ENCODE results near the gene MAPK1.
"Not testable (repeated sequence)": the region's sequence is repeated elsewhere in the genome, so short reads cannot be mapped to it uniquely, and the experiment has no call there.

MAPK1 gene

DNA sequence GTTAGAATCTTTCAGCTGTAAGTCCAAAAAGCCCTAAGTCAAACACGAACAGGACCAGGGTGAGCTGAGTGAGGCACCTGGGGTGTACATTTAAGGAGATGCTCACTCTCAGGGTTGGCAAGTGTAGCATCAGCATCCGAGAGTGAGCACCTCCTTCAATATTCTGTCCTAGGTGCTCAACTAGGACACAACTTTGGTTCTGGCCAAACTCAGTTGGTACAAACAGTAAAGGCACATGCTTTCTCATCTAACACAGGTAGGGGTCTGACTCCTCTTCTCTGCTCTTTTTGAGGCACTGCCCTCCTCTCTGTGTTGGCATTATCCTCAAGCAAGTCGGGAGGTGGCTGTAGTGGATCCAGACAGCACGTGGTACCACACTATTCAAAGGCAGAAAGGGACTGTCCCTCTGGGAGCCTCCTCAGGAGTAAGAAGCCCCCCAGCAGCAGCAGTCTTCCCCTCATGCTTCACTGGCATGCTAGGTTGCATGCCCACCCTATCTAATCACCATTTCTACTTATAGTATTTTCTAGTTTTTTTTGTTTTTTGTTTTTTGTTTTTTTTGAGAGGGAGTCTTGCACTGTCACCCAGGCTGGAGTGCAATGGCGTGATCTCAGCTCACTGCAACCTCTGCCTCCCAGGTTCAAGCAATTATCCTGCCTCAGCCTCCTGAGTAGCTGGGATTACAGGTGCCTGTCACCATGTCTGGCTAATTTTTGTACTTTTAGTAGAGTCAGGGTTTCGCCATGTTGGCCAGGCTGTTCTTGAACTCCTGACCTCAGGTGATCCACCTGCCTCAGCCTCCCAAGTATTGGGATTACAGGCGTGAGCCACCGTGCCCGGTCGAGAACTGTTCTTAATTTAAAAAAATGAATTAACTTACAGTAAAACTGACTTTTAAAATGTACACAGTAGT, 14.7 kb upstream of the MAPK1 start:
- Histone ChIP-seq H3K27me3 (ENCODE audit: low read depth, low read length) (peaks cover 7% of the 10 kb centered on the region; the same call in 1 of the 2 replicates), H3K79me2 (ENCODE audit: low read length) (no peaks in the 10 kb centered on the region), H3K36me3 (replicated peaks; ENCODE audit: low read depth, low read length) (no peaks in the 10 kb centered on the region), H3K27ac (ENCODE audit: low read length) (no peak overlapping the region), H3K9ac (ENCODE audit: low read length) (no peak overlapping the region), H3K4me2 (ENCODE audit: low read length) (no peak overlapping the region), H3K9me3 (ENCODE audit: insufficient read depth, low read length) (no peaks in the 10 kb centered on the region), H3K4me3 (ENCODE audit: low read length) (no peak overlapping the region), H2AFZ (ENCODE audit: low read depth, low read length) (no peak overlapping the region), H3K4me1 (ENCODE audit: low read length) (peaks cover 2% of the 10 kb centered on the region), H4K20me1 (ENCODE audit: insufficient read depth, low read length) (no peaks in the 10 kb centered on the region)
- TF ChIP-seq, protein P1, sequence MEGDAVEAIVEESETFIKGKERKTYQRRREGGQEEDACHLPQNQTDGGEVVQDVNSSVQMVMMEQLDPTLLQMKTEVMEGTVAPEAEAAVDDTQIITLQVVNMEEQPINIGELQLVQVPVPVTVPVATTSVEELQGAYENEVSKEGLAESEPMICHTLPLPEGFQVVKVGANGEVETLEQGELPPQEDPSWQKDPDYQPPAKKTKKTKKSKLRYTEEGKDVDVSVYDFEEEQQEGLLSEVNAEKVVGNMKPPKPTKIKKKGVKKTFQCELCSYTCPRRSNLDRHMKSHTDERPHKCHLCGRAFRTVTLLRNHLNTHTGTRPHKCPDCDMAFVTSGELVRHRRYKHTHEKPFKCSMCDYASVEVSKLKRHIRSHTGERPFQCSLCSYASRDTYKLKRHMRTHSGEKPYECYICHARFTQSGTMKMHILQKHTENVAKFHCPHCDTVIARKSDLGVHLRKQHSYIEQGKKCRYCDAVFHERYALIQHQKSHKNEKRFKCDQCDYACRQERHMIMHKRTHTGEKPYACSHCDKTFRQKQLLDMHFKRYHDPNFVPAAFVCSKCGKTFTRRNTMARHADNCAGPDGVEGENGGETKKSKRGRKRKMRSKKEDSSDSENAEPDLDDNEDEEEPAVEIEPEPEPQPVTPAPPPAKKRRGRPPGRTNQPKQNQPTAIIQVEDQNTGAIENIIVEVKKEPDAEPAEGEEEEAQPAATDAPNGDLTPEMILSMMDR (IDR thresholded peaks at IDR 0.05; ENCODE audit: low read depth, low read length) = no peak
- no peak for TF ChIP-seq EZH2phosphoT487 (IDR thresholded peaks at IDR 0.05; ENCODE audit: low read depth)

DNA sequence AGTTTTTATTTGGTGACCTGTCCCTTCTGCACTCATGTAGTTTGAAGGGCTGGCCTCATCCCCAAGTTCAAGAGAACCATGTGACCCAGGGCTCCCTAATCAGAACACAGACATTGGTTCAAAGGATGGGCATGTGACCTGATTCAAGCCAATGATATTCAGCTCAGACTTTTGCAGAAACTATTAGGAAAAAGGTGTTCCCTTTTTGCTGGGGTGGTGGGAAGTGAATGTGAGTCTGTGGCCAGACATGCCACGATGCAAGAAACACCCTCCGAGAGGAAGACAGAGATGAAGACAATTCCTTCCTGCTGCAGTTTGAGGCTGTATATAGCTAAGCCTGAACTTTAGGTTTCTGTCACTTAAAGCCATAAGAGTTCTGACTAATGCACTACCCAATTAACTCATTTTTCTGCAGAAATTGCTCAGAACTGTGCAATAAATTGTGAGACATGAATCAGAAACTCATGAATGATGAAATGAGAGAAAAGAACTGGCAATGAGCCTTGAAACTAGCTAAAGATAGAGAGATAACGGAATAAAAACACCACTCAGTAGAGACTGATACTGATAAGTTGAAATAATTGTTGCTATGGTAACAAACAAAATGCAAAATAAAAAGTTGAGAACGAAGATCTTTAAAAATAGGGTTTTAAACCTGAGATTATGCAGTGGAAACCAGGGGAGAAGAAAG, 9.2 kb upstream of the MAPK1 start:
- Histone ChIP-seq H3K79me2 (ENCODE audit: low read length) (no peaks in the 10 kb centered on the region), H3K4me3 (ENCODE audit: low read length) (peak overlapping the region; percentile 40), H3K4me2 (ENCODE audit: low read length) (peak overlapping the region; percentile 61), H3K36me3 (replicated peaks; ENCODE audit: low read depth, low read length) (no peaks in the 10 kb centered on the region), H3K9me3 (ENCODE audit: insufficient read depth, low read length) (no peaks in the 10 kb centered on the region), H2AFZ (ENCODE audit: low read depth, low read length) (peak overlapping the region; percentile 50), H3K4me1 (ENCODE audit: low read length) (peaks cover 19% of the 10 kb centered on the region), H4K20me1 (ENCODE audit: insufficient read depth, low read length) (no peaks in the 10 kb centered on the region), H3K27ac (ENCODE audit: low read length) (peak overlapping the region; percentile 66), H3K9ac (ENCODE audit: low read length) (0 out of 2 replicates have a peak overlapping the region, but pooled peaks have one; percentile 4), H3K27me3 (ENCODE audit: low read depth, low read length) (peaks cover 2% of the 10 kb centered on the region; the same call in 1 of the 2 replicates)
- TF ChIP-seq, protein P1 (IDR thresholded peaks at IDR 0.05; ENCODE audit: low read depth, low read length) = no peak
- no peak for TF ChIP-seq EZH2phosphoT487 (IDR thresholded peaks at IDR 0.05; ENCODE audit: low read depth)

DNA sequence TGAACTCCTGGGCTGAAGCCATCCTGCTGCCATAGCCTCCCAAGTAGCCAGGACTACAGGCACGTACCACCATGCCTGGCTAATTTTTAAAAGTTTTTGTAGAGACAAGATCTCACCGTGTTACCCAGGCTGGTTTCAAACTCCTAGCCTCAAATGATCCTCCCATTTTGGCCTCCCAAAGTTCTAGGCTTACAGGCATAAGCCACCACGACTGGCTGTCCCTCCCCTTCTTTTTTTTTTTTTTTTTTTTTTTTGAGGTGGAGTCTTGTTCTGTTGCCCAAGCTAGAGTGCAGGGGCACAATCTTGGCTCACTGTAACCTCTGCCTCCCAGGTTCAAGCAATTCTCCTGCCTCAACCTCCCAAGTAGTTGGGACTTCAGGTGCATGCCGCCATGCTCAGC, 7.5 kb upstream of the MAPK1 start:
- not testable (repeated sequence) for H2AFZ ChIP-seq (ENCODE audit: low read depth, low read length); H4K20me1 ChIP-seq (ENCODE audit: insufficient read depth, low read length); H3K27me3 ChIP-seq (ENCODE audit: low read depth, low read length); H3K36me3 ChIP-seq (replicated peaks; ENCODE audit: low read depth, low read length); H3K9ac ChIP-seq (ENCODE audit: low read length); H3K9me3 ChIP-seq (ENCODE audit: insufficient read depth, low read length); H3K79me2 ChIP-seq (ENCODE audit: low read length); H3K4me3 ChIP-seq (ENCODE audit: low read length); H3K4me2 ChIP-seq (ENCODE audit: low read length); H3K27ac ChIP-seq (ENCODE audit: low read length)
- H3K4me1 ChIP-seq (ENCODE audit: low read length) = peaks cover 19% of the 10 kb centered on the region

DNA sequence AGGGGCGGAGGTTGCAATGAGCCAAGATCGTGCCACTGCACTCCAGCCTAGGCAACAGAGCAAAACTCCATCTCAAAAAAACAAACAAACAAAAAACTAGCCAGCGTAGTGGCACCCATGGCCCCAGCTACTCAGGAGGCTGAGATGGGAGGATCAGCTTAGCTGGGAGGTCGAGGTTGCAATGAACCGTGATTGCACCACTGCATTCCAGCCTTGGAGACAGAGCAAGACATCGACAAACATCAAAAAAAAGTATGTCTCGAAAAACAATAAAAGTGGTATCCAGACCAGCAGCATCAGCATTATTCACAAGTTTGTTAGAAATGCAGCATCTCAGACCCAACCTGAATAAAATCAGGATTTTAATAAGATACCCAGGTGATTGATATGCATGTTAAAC, 6.2 kb upstream of the MAPK1 start:
- Histone ChIP-seq H3K4me1 (ENCODE audit: low read length) (peaks cover 21% of the 10 kb centered on the region), H4K20me1 (ENCODE audit: insufficient read depth, low read length) (no peaks in the 10 kb centered on the region), H3K9ac (ENCODE audit: low read length) (no peak overlapping the region), H3K4me2 (ENCODE audit: low read length) (no peak overlapping the region), H3K27ac (ENCODE audit: low read length) (no peak overlapping the region), H3K27me3 (ENCODE audit: low read depth, low read length) (no peaks in the 10 kb centered on the region), H3K79me2 (ENCODE audit: low read length) (no peaks in the 10 kb centered on the region), H3K9me3 (ENCODE audit: insufficient read depth, low read length) (peaks cover 5% of the 10 kb centered on the region; the same call in 1 of the 2 replicates), H3K36me3 (replicated peaks; ENCODE audit: low read depth, low read length) (peaks cover 6% of the 10 kb centered on the region), H3K4me3 (ENCODE audit: low read length) (no peak overlapping the region), H2AFZ (ENCODE audit: low read depth, low read length) (no peak overlapping the region)
- no peak for TF ChIP-seq EZH2phosphoT487 (IDR thresholded peaks at IDR 0.05; ENCODE audit: low read depth)
- TF ChIP-seq, protein P1 (IDR thresholded peaks at IDR 0.05; ENCODE audit: low read depth, low read length) = no peak

DNA sequence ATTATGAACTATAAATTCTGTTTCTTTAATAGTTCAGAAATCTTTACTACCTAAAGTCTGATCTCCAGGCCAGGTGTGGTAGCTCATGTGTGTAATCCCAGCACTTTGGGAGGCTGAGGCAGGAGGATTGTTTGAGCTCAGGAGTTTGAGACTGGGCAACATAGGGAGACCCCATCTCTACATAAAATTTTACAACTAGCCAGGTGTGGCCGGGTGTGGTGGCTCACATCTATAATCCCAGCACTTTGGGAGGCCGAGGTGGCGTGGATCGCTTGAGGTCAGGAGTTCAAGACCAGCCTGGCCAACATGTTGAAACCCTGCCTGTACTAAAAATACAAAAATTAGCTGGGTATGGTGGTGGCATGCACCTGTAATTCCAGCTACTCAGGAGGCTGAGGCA, 5.3 kb upstream of the MAPK1 start:
- not testable (repeated sequence) for H3K27ac ChIP-seq (ENCODE audit: low read length); H3K4me2 ChIP-seq (ENCODE audit: low read length); H3K9ac ChIP-seq (ENCODE audit: low read length); H3K4me3 ChIP-seq (ENCODE audit: low read length); H3K36me3 ChIP-seq (replicated peaks; ENCODE audit: low read depth, low read length); H3K79me2 ChIP-seq (ENCODE audit: low read length); H4K20me1 ChIP-seq (ENCODE audit: insufficient read depth, low read length); H3K27me3 ChIP-seq (ENCODE audit: low read depth, low read length); H2AFZ ChIP-seq (ENCODE audit: low read depth, low read length); H3K9me3 ChIP-seq (ENCODE audit: insufficient read depth, low read length)
- H3K4me1 ChIP-seq (ENCODE audit: low read length) = peaks cover 27% of the 10 kb centered on the region
